Measurements from ENCODE around the gene COL18A1. TPM values are rescaled to one million over a fixed set of nuclear protein-coding genes. Genes with fewer than 3 reads are reported as not detected.

COL18A1 gene
- total RNA-seq, 1 donor from 2014 or later = 150 TPM

- DNase-seq (ENCODE audit: extremely low spot score, unreplicated experiment) = no peak
- H3K4me3 Mint-ChIP-seq = peak overlapping the region; percentile 54
- peak overlapping the region; percentile 83 for H3K27ac Mint-ChIP-seq
- TF ChIP-seq CTCF (conservative IDR thresholded peaks at IDR 0.05) = no peak
- H3K4me1 Mint-ChIP-seq (ENCODE audit: unreplicated experiment) = peaks cover 44% of the 10 kb centered on the region
- H3K36me3 Mint-ChIP-seq = no peaks in the 10 kb centered on the region
- no peaks in the 10 kb centered on the region for H3K27me3 Mint-ChIP-seq
- H3K9me3 Mint-ChIP-seq = no peaks in the 10 kb centered on the region
These were observed 11.1 kb downstream of the COL18A1 start for GRCh38 chr21:45415943-45416611.

GRCh38 chr21:45416620-45417019 lies 11.7 kb downstream of the COL18A1 start:
- Mint-ChIP-seq H3K4me1 (ENCODE audit: unreplicated experiment) (peaks cover 49% of the 10 kb centered on the region), H3K36me3 (no peaks in the 10 kb centered on the region), H3K27ac (peak overlapping the region; percentile 83), H3K9me3 (no peaks in the 10 kb centered on the region), H3K4me3 (peak overlapping the region; percentile 54), H3K27me3 (no peaks in the 10 kb centered on the region)
- no peak for DNase-seq (ENCODE audit: extremely low spot score, unreplicated experiment)
- TF ChIP-seq CTCF (conservative IDR thresholded peaks at IDR 0.05) = no peak

- TF ChIP-seq CTCF (conservative IDR thresholded peaks at IDR 0.05) = no peak
- H3K27ac Mint-ChIP-seq = peak overlapping the region; percentile 83
- H3K4me3 Mint-ChIP-seq = peak overlapping the region; percentile 54
- peaks cover 51% of the 10 kb centered on the region for H3K4me1 Mint-ChIP-seq (ENCODE audit: unreplicated experiment)
- H3K36me3 Mint-ChIP-seq = no peaks in the 10 kb centered on the region
- no peaks in the 10 kb centered on the region for H3K9me3 Mint-ChIP-seq
- H3K27me3 Mint-ChIP-seq = no peaks in the 10 kb centered on the region
- DNase-seq (ENCODE audit: extremely low spot score, unreplicated experiment) = no peak
These were observed 12.4 kb downstream of the COL18A1 start for GRCh38 chr21:45417256-45417950.

GRCh38 chr21:45417951-45418300 lies 13.0 kb downstream of the COL18A1 start:
- DNase-seq (ENCODE audit: extremely low spot score, unreplicated experiment) = no peak
- no peak overlapping the region for H3K4me3 Mint-ChIP-seq
- H3K27ac Mint-ChIP-seq = no peak overlapping the region
- no peaks in the 10 kb centered on the region for H3K9me3 Mint-ChIP-seq
- no peaks in the 10 kb centered on the region for H3K27me3 Mint-ChIP-seq
- no peaks in the 10 kb centered on the region for H3K36me3 Mint-ChIP-seq
- peaks cover 47% of the 10 kb centered on the region for H3K4me1 Mint-ChIP-seq (ENCODE audit: unreplicated experiment)
- no peak for TF ChIP-seq CTCF (conservative IDR thresholded peaks at IDR 0.05)

- peaks cover 47% of the 10 kb centered on the region for H3K4me1 Mint-ChIP-seq (ENCODE audit: unreplicated experiment)
- DNase-seq (ENCODE audit: extremely low spot score, unreplicated experiment) = no peak
- no peak for TF ChIP-seq CTCF (conservative IDR thresholded peaks at IDR 0.05)
- H3K4me3 Mint-ChIP-seq = no peak overlapping the region
- no peaks in the 10 kb centered on the region for H3K36me3 Mint-ChIP-seq
- peak overlapping the region; percentile 65 for H3K27ac Mint-ChIP-seq
- no peaks in the 10 kb centered on the region for H3K9me3 Mint-ChIP-seq
- no peaks in the 10 kb centered on the region for H3K27me3 Mint-ChIP-seq
These were observed 13.5 kb downstream of the COL18A1 start for GRCh38 chr21:45418301-45419071.
